ENCODE results near the gene MRPL27. TPM values are rescaled to one million over a fixed set of nuclear protein-coding genes. Genes with fewer than 3 reads are reported as not detected.

The MRPL27 gene
- total and polyA plus RNA-seq, 2 of the 4 experiments (the other 2 are of a cell fraction): 176 to 202 TPM

- Histone ChIP-seq H3K36me3 (ENCODE audit: control insufficient read depth, insufficient read depth, low read length) (peaks cover 63% of the 10 kb centered on the region), H3K27ac (ENCODE audit: insufficient read depth, low read length) (no peak overlapping the region), H4K20me1 (ENCODE audit: insufficient read depth, low read length) (peaks cover 69% of the 10 kb centered on the region), H3K4me3 (ENCODE audit: insufficient read depth, low read depth, low read length) (no peak overlapping the region), H4K5ac (ENCODE audit: low read depth, low read length) (no peak overlapping the region), H4K8ac (ENCODE audit: low read depth in 2 of 2, low read length in 2 of 2) (no peak overlapping the region), H3K9me1 (ENCODE audit: insufficient read depth, low read length) (peaks cover 16% of the 10 kb centered on the region; the same call in 1 of the 2 replicates), H2AK5ac (ENCODE audit: low read depth, low read length) (no peak overlapping the region), H3K4ac (ENCODE audit: low read depth, low read length) (no peak overlapping the region), H2BK15ac (ENCODE audit: low read depth, low read length) (no peak overlapping the region), H3K79me1 (ENCODE audit: low read depth in 1 of 2, low read length in 2 of 2) (peaks cover 60 to 71% of the 10 kb centered on the region in 2 experiments), H3K27me3 (ENCODE audit: control insufficient read depth, insufficient read depth, low read length) (no peaks in the 10 kb centered on the region), H3K18ac (ENCODE audit: low read depth, low read length) (no peak overlapping the region), H2AK9ac (replicated peaks; ENCODE audit: low read depth, low read length, poor library complexity) (no peak overlapping the region), H3K56ac (ENCODE audit: extremely low read depth, insufficient read depth, low read length) (no peak overlapping the region), H3K4me2 (ENCODE audit: low read depth, low read length) (no peak overlapping the region), H2BK120ac (ENCODE audit: low read depth, low read length) (no peak overlapping the region), H2BK20ac (ENCODE audit: low read depth, low read length) (no peak overlapping the region), H2AFZ (replicated peaks; ENCODE audit: low read length, poor library complexity) (no peak overlapping the region), H3K23ac (ENCODE audit: low read depth, low read length) (no peak overlapping the region), H3K4me1 (ENCODE audit: control insufficient read depth, insufficient read depth, low read length) (peaks cover 4% of the 10 kb centered on the region), H2BK5ac (ENCODE audit: low read depth, low read length, poor library complexity, severe bottlenecking) (no peak overlapping the region), H3K9ac (ENCODE audit: low read depth, low read length) (no peak overlapping the region), H4K91ac (ENCODE audit: insufficient read depth, low read depth, low read length) (no peak overlapping the region), H3K14ac (replicated peaks; ENCODE audit: low read depth, low read length) (no peak overlapping the region), H3K9me3 (ENCODE audit: control insufficient read depth, insufficient read depth, low read length) (no peaks in the 10 kb centered on the region)
- 100% methylated on average over 6 of the region's 6 CpGs; no CpG with 5 or more reads in 1 of the 2 experiments for WGBS, 2 experiments (ENCODE audit: extremely low coverage in 2 of 2, insufficient read length in 1 of 2)
- CTCF ChIA-PET: no interaction called here
- BruUV-seq (replicated peaks): no TSS peak
- in situ Hi-C loops (cut with MboI; ENCODE audit: low sequenced_read_pairs) (no loop called here), dilution Hi-C loops (cut with HindIII; ENCODE audit: low sequenced_read_pairs, unreplicated experiment) (no loop called here), intact Hi-C loops (cut with micrococcal nuclease) (no loop called here)
- TF ChIP-seq USF2 (IDR thresholded peaks at IDR 0.05; ENCODE audit: low read depth, low read length): no peak
- no peak for TF ChIP-seq SMC3 (IDR thresholded peaks at IDR 0.05; ENCODE audit: low read depth, low read length)
- TF ChIP-seq RFX5 (IDR thresholded peaks at IDR 0.05; ENCODE audit: low read depth, low read length): no peak
- TF ChIP-seq MAFK (IDR thresholded peaks at IDR 0.05; ENCODE audit: low read depth, low read length): no peak
- TF ChIP-seq POLR2A (IDR thresholded peaks at IDR 0.05; ENCODE audit: low read depth, low read length): no peak
- TF ChIP-seq ELK1 (IDR thresholded peaks at IDR 0.05; ENCODE audit: borderline replicate concordance, low read depth, low read length): no peak
- no peak for TF ChIP-seq BHLHE40 (IDR thresholded peaks at IDR 0.05; ENCODE audit: low read depth, low read length)
- no peak for TF ChIP-seq RCOR1 (IDR thresholded peaks at IDR 0.05; ENCODE audit: insufficient replicate concordance, low read length)
- TF ChIP-seq CHD1 (IDR thresholded peaks at IDR 0.05; ENCODE audit: low read depth, low read length): no peak
- TF ChIP-seq CEBPB (IDR thresholded peaks at IDR 0.05; ENCODE audit: low read depth, low read length): no peak
- no peak for TF ChIP-seq MXI1 (IDR thresholded peaks at IDR 0.05; ENCODE audit: borderline replicate concordance, low read depth, low read length)
- POLR2A ChIA-PET (ENCODE audit: unreplicated experiment): interaction anchor here (1.4 kb wide), 1 partner anchor 9 kb away, joined by 3 read pairs; no protein-coding TSS in a partner anchor
- no peak for ATAC-seq (ENCODE audit: low read depth)
- DNase-seq: no peak
These were observed 19.6 kb upstream of the MRPL27 start for GRCh38 chr17:50392621-50393020.
